Measurements from ENCODE around the gene IL4I1. TPM values are rescaled to one million over a fixed set of nuclear protein-coding genes. Genes with fewer than 3 reads are reported as not detected.

IL4I1 gene
- total RNA-seq, 1 donor: 0.43 TPM

- H3K4me3 ChIP-seq (ENCODE audit: low read depth, low read length): no peak overlapping the region
- no peak for TF ChIP-seq CTCF (IDR thresholded peaks at IDR 0.05; ENCODE audit: insufficient read depth, low read depth, low read length)
- no peak for DNase-seq (ENCODE audit: low read depth)
Measured at GRCh38 chr19:49857061-49857837, 39.4 kb downstream of the IL4I1 start.

- no peak for DNase-seq (ENCODE audit: low read depth)
- no peak overlapping the region for H3K4me3 ChIP-seq (ENCODE audit: low read depth, low read length)
- TF ChIP-seq CTCF (IDR thresholded peaks at IDR 0.05; ENCODE audit: insufficient read depth, low read depth, low read length): no peak
Measured at GRCh38 chr19:49856574-49857021, 40.1 kb downstream of the IL4I1 start.

GRCh38 chr19:49855676-49856573, 40.8 kb downstream of the IL4I1 start:
- no peak for TF ChIP-seq CTCF (IDR thresholded peaks at IDR 0.05; ENCODE audit: insufficient read depth, low read depth, low read length)
- H3K4me3 ChIP-seq (ENCODE audit: low read depth, low read length): no peak overlapping the region
- DNase-seq (ENCODE audit: low read depth): no peak

- DNase-seq (ENCODE audit: low read depth): no peak
- no peak for TF ChIP-seq CTCF (IDR thresholded peaks at IDR 0.05; ENCODE audit: insufficient read depth, low read depth, low read length)
- no peak overlapping the region for H3K4me3 ChIP-seq (ENCODE audit: low read depth, low read length)
Measured at GRCh38 chr19:49855277-49855675, 41.4 kb downstream of the IL4I1 start.

- DNase-seq (ENCODE audit: low read depth): no peak
- H3K4me3 ChIP-seq (ENCODE audit: low read depth, low read length): no peak overlapping the region
- TF ChIP-seq CTCF (IDR thresholded peaks at IDR 0.05; ENCODE audit: insufficient read depth, low read depth, low read length): no peak
Measured at GRCh38 chr19:49854378-49855263, 42.1 kb downstream of the IL4I1 start.

GRCh38 chr19:49853852-49854377, 42.8 kb downstream of the IL4I1 start:
- TF ChIP-seq CTCF (IDR thresholded peaks at IDR 0.05; ENCODE audit: insufficient read depth, low read depth, low read length): no peak
- no peak overlapping the region for H3K4me3 ChIP-seq (ENCODE audit: low read depth, low read length)
- no peak for DNase-seq (ENCODE audit: low read depth)

Measured in fibroblast of villous mesenchyme (primary cell).